NCI-H748 treated with DMSO at 0.1 percent for 48 hours (cell line): ENCODE results near the gene EPN2.

Experiments used
- DNase-seq: peaks from one replicate; lab custom pipeline; 2025; lab: John Stamatoyannopoulos, UW

The EPN2 gene

DNA sequence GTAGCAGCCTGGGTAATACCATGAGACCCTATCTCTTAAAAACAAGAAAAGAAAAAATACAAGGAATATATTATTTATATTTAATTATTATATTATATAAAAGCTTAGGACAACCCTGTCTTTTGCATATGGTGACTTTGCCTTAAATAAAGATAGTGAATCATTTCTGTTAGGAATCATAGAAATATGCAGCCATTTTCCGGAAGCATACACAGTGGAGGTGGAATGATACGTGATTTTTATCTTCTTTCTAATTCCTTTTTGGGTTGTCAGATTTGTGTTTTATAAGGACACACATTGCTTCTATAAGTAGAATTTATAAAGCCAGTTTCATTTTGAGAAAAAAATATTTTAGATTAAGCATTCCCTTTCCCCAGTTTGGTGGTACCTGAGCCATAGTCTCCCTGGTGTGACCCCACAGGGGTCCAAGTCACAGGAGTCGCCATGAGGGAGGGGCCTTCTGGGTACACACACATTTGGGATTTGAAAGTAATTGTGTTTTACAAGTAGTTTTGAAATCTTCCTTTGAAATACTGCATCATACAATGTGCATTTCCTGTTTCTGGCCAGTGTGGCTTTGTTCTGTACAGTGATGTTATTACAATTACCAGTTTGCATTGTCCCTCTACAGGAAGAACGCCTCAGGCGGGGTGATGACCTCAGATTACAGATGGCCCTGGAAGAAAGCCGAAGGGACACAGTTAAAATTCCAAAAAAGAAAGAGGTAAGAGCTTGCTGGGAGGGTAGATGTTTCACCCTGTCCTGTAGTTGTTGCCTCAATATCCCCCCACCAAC, 74.5 kb downstream of the EPN2 start:
- no peak for DNase-seq

DNA sequence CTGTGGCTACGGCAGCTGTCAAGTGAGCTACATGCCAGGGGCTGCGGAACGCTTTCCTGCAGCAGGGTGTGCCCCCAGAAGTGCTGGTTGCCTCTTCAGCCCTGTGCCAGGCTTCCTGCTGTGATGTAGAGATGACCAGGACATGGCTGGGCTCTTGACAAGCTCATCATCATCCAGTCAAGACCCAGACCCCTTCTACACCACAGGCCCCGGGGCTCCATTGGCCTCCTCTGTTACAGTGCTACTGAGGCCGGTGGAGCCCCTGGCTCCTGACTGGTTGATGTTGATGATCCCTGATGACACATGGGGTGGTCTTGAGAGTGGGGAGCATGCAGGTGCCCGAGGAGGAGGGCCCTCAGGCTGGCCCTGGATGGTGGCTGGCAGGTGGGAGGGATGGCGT, 75.2 kb downstream of the EPN2 start:
- DNase-seq, result no peak

DNA sequence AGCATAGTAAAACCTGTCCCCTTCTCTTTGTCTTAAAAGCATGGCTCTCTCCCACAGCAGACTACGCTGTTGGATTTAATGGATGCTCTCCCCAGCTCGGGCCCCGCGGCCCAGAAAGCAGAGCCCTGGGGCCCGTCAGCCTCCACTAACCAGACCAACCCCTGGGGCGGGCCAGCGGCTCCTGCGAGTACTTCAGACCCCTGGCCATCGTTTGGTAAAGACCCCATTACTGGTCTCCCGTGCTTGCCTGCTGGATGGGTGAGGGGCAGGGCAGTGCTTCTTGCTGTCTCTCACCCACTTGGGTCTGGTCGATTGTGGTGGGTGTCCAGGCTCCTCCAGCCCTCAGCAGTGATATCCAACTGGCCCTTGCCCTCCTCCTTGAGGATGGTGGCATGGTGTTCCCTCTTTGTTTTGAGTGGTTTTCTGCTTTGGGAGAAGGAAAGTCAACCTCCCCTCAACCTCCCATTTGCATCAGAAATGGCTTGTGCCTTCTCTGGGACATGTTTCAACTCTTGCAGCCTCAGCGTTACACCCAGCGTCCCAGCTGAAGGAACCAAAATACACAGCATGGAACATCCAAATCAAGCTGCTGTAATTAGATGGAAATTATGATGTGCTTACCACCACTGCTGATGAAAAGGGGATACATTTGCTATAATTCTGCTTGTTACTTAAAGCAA, 76.0 kb downstream of the EPN2 start:
- DNase-seq, result no peak

DNA sequence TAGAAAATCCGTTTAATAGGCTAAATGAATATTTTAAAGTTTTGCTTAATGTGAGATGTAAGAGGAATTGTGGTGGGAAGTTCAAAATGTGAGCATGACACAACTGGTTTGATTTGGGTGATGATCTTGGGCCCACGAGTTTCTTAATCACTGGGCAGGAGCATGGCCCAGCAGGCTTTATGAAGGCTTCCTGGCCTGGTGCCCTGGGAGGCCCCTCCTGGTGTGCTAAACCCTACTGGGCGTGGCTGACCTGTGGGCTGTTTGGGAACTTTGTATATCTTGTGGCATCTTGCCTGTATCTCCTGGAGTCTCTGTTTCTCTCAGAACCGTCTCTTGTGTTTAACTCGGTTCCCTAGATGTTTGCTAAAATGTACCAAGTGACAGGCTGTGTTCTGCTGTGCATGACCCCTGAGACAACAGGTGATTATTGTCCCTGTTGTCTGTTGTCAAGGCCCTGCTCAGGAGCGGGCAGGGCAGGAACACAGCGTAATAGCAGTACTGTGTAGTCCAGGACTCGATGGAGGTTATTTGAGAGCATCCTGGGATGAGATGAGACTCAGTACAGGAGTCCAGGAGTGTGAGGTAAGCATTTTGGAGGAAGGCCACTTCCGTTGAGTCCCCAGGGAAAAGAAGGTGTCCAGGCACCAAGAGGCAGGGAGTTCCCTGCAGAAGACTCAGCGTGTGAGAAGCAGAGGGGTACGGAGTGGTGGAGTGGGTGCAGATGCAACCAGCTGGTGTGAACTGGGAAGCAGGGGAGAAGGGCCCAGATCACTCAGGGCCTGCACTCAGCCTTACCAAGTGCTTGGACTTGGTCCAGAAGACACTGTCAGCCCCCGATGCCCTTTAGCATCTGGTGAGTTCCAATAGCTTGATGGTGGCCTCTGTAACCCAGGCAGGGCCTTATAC, 76.8 kb downstream of the EPN2 start:
- DNase-seq, result no peak

DNA sequence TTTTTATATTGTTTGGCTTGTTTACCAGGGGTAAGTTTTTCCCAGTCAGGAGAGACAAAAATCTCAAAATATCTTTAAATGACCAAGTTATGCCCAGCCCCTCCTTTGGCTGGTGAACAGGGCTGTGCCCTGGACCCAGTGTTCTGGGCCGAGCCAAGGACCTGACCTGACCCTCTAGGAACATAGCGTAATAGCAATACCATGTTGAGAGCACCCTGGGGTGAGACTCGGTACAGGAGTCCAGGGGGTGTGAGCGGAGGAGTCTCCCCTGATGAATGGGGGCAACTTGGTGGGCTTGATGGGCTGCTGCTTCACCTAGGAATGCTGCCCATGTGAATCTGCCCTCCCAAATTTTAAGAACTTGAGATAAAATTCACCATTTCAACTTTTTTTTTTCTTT, 77.9 kb downstream of the EPN2 start:
- no peak for DNase-seq

DNA sequence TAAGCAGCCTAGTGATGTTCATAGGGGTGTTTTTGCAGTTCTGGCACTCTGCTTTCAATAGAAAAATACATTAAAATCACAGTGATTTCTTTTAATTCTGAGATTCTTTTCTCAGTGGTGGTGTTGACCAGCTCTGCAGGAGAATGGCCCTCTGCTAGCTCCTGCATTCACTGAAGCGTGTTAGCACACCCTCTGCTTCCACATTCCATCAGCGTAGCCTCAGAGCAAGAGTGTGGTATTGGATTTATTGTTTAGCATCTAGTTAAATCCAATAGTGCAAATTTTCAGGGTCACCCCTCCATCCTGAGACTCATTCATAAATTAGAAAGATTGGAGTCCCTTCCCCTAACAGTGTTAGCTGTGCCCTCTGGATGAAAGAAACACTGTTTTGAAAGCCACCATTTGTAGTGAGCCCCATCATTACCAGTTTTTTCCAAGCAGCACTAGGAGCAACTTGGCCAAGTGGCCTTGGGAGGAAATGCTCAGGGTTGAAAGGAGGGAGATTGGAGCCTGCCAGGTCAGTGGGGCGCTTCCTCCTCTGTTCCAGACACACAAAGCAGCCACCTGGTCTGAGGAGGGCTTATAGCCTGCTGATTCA, 79.7 kb downstream of the EPN2 start:
- no peak for DNase-seq

DNA sequence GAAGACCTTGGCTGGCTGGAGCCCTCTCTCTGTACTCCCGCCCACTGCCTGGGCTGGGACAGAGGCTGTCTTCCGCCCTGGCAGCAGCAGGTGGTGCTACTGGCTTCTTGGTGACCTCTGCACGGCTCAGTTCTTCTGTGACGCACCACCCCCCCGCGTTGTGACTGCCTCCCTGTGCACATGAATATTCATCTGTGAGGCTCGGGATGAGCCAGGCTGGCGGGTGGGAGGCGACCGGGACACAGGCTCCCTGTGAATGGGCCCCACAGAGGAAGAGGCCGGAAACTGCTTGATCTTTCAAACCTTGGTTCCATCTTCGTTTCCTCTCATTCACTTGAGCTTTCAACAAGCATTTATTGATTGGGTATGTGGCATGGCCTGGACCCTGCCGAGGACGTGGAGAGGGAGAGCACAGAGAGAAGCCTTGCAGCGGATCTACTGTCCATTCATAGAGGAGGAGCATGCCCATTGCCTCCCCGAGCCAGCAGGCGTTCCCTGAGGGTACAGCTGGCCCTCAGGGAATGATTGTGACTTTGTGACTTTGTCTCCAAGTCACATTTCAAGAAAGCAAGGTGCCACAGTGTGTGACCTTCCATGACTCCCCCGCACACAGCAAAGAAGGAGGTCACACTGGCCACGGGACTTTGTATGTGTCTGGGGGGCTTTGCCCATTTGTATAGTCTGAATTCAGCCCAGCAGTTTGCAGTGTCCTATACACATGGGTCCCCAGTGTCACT, 80.4 kb downstream of the EPN2 start:
- DNase-seq, result no peak

DNA sequence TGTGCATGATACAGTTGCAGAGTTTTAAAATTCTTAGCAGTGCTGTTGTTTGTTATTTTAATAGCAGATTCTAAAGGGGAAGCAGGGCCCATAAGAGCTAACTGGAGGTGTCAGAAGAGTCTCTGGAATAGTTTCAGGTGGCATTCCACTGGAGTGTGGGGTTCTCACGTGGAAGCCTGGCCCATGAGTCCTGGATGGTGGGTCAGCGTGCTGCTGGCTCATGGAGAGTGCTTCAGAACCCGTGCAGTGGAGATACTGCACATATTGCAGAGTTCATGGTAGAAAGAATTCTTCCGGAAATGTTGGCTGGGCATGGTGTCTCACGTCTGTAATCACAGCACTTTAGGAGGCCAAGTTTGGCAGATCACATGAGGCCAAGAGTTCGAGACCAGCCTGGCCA, 81.4 kb downstream of the EPN2 start:
- no peak for DNase-seq

DNA sequence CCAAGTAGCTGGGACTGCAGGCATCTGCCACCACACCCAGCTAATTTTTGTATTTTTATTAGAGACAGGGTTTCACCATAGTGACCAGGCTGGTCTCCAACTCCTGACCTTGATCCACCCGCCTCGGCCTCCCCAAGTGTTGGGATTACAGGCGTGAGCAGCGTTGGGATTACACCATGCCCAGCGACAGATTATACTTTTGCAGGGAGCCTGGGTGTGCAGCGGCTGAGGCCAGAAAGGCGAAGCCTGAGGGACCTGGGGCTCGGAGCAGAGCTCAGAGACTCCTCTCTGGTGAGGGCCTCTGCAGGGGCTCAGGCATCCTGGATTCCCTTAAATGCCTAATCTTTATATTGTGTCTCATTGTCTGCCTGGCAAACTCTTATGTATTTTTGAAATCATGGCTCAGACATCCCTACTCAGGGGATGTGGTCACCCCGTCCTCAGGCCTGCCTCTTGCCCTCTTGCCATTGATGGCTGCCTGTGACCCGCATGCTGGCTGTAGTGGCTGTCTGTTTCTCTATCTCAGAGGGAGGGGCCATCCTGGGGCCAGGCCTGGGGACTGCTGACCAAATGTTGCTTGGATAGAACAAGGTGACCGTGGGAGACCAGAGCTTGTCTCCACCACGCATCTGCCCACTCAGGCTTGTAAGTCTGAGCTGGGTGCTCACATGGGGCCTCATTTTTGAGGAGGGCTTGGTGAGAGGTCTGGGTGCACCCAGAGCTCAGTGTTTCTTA, 82.8 kb downstream of the EPN2 start:
- no peak for DNase-seq

DNA sequence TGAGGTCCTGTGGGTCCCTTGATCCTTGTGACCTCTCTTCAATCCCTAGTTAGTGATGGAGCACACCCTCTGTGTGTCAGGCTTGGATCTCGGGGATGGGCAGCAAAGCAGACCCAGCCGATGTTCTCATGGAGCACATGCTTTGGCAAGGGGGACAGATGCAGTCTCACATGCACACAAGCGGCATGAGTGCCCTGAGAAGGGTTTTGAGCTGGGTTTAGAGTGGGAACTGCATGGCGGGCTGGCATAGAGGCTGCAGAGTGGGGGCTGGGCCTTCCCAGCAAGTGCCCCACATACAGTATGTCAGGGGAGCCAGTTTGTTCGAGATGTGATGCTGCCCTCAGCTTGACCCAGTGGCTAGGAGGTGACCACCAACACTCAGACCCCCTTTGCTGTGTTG, 83.7 kb downstream of the EPN2 start:
- no peak for DNase-seq

DNA sequence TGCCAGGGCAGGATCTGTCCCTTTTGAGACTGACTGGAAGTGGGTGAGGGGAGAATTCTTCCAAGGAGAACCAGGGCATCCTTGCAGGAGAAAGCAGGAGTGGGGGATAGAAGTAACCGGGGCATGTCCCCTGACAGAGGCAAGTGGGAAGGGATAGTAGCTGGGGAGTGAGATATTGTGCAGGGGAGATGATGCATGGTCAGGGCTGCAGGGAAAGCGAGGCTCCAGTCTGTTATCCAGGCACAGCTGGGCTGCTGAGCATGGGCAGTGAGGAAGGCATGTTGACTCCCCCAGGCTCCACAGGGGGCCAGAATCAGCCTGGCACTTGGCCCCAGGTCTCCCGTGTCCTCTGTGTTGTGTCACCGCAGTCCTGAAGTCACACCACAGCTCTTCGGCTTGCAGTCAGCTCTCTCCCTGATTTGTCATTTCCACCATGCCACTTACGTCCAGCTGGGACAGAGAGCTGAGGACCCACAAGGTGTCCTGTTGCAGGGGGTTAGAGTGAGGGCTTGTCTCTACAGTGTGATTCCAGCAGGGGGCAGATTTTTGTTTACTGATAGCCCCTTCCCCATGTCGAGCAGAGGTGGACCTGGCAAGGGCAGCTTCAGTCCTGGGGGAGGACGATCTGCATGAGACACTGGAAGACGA, 84.4 kb downstream of the EPN2 start:
- DNase-seq, result no peak

DNA sequence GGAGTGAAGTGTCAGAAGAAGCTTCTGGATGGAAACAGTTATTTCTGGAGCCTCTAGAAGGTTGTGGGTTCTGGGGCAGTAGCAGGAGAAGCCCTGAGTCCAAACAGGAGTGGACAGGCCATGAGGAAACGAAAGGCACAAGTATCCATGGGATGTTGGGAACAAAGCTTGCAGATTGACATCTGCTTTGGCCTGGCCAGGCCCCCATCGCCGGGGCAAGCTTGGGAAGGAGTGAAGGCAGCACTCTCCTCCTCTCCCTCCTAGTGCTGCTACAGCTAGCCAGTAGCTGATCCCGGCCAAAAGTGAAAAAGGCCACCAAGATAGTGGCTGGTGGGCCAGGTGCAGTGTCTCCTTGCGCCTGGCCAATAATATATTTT, 85.0 kb downstream of the EPN2 start:
- DNase-seq, result no peak

DNA sequence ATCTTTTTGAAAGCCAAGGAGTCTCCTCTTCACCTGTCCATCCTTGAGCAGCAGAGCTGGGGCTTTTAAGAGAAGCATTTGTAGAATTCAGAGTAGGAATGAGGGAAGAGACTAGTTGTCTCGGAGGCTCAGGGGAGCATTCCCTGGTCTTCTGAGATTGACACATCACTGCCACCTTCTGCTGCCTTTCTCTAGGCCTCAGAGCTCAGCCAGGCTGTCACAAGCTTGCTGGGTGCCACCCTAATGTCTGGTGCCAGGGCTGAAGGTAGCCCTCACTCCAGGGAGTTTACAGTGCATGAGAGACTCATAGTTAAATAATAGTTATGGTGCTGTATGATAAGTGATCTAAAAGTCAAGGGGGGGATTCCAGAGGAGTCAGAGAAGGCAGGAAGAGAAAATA, 85.7 kb downstream of the EPN2 start:
- DNase-seq, result no peak

DNA sequence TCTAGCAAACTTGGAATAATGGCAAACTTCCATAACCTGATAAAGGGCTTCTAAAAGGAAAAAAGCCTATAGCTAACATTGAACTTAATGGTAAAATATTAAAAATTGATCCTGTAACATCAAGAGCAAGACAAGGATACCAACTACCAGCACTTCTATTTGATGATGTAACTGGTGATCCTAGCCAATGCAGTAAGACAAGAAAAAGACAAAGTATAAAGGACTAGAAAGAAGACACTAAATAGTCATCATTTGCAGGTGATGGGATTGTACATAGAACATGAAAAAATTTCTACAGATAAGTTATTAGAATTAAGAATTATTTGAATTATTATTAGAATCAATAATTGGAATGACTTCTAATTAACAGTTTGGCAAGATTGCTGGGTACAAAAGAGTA, 88.4 kb downstream of the EPN2 start:
- DNase-seq, result no peak

DNA sequence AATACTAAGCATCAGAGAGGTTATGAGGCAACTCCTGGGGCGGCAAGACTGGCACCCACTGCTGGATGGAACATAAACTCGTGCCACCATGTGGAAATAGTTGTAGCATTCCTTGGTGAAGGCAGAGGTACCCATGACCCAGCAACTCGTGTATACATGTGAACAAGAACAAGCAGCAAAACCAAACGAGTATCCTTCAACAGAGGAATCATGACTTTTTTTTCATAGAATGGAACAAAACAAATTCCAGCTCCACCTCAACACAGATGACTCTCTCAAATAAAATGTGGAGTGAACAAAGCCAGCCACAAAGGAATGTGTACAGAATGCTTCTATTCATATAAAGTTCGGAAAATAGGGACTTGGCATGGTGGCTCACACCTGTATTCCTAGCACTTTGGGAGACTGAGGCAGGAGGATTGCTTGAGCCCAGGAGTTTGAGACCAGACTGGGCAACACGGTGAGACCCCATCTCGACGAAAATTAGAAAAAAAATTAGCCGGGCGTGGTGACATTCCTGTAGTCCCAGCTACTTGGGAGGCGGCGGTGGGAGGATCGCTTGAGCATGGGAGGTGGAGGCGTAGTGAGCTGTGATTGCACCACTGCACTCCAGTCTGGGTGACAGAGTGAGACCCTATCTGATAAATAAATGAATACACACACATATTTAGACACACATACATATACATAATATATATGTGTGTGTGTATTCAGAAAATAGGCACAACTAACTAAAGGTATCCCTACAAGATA, 90.0 kb downstream of the EPN2 start:
- DNase-seq, result no peak

DNA sequence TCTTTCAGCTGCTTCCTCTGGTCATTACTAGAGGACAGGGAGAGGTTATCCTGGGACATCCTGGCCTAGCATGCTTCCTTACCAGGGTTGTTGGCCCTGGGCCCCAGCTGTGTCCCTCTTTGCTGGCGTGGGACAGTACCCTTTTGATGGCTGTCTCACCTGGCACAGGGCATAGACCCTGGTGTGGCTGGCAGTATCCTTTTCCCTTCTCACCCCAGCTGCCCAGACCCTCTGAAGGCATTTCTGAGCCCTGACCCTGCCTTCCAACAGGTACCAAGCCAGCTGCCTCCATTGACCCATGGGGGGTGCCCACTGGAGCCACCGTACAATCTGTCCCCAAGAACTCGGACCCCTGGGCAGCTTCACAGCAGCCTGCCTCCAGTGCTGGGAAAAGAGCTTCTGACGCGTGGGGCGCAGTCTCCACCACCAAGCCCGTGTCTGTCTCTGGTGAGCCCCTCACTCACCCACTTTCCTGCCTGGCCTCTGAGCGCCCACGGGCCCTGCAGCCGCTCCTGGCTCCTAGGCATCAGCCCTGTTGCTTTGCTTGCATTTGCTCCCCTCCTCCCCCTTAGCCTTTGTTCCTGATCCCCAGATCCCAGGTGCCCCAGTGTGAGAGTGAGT, 91.4 kb downstream of the EPN2 start:
- DNase-seq, result no peak

DNA sequence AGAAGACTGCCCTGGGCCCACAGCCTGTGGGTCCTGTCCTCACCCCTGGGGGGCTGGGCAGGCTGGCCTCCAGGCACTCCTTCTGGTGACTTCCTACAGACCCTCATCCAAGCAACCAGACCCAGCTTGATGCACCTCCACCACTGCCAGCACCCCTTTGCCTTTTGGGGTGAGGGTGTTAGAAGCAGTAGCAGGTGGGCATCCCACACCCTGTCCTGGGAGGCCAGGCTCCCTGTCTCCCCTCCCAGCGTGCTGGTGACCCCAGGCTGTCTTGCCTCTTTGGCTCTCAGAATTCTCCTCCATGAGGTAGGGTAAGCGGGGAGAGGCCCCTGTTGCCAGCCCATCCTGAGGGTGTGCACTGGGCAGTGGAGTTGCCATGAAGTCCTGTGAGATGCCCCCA, 92.0 kb downstream of the EPN2 start:
- DNase-seq, result no peak

DNA sequence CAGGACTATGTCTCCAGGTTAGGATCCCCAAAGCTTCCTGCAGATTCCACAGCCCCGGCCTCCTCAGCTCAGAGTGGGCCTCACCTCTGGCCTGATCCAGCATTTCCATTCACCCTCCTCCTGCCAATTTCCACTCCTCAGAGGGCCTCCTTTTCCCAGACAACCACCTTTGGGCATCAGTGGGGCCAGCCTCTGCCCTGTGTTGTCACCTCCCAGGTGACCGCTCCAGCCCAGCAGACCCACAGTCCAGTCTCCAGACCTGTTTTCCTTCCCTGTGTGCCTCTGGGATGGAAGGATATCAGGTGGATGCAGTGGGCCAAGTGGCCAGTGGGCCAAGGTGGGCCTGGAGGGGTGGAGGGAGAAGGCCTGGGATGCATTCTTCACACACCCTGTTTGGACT, 92.7 kb downstream of the EPN2 start:
- no peak for DNase-seq

DNA sequence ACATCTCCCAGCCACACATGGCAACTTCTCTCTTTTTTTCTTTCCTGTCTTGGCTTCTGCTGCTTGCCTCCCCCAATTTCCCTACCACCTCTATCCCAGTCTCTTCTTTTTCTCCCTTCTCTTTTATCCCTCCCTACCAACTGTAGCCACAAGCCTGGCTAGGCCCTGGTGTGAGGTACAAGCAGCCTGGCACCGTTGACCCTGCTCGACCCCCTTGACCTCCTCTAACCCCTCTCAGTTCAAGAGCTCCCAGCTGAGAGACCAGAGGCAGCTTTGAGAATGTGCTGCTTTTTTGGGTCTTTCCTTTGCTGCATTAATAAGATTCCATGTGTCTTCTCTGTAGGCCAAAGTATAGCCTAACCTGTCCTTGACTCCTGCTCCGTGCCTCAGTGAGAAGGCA, 93.1 kb downstream of the EPN2 start:
- no peak for DNase-seq
